GM21367 (cell line): ENCODE data around the gene ETNK2.
"Not testable (repeated sequence)": the region's sequence is repeated elsewhere in the genome, so short reads cannot be mapped to it uniquely, and the experiment has no call there.

Experiments
- ATAC-seq: cut with Tn5 transposase; IDR thresholded peaks from one replicate; pipeline ENCODE4 v1.9.1; 2021; ENCODE audit not compliant: unreplicated experiment

ETNK2 gene

DNA sequence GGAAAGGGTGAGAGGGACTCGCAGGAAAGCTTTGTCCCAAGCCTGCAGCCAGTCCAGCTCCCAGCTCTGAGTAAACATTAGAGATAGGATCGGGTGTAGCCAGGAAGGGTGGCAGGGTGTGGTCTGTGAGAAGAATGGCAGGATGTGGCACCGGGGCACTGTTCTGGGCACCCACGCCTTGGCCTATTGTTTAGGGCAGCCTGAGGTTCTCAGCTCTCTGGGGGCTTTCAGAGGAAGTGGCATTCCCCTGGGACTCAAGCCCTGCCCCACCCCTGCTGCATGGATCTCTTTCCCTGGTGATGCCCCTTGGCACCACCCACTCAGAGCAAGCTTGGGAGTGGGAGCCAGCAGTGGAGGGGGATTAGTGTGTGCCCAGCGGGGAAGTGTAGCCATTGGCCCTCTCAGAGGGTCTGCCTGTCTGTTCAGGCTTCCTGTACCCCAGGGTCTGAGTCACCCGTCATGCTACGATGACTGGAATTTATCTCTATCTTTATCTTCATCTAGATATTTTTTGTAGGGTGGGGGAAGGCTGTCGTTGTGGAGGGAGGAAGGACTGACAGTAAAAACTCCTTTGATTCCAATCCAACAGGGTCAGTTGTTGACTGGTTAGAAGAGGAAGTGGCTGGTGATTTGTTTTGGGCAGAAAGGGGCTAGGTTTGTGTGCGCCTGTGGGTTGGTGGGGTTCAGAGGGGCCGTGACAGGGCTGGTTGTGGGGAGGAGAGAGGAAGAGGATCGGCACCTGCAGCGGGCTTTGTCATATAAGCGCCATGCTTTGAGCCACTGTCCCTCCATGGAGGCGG lies 47.3 kb downstream of the ETNK2 start:
- no peak for ATAC-seq

DNA sequence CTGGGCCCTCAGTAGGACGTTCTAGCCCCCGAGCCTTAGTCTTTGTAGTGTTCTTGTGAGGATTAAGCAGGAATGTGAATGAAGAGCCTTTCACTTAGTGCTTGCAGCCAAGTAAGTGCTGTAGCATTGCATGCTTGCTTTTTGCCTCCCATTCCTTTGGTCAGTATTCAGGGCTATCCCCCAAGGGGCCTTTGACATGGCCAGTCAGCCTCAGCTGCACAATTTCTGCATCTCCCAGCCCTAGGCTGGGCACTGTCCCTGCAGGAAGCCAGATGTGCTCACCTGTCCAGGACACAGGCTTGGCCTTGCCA lies 48.5 kb downstream of the ETNK2 start:
- ATAC-seq = no peak

DNA sequence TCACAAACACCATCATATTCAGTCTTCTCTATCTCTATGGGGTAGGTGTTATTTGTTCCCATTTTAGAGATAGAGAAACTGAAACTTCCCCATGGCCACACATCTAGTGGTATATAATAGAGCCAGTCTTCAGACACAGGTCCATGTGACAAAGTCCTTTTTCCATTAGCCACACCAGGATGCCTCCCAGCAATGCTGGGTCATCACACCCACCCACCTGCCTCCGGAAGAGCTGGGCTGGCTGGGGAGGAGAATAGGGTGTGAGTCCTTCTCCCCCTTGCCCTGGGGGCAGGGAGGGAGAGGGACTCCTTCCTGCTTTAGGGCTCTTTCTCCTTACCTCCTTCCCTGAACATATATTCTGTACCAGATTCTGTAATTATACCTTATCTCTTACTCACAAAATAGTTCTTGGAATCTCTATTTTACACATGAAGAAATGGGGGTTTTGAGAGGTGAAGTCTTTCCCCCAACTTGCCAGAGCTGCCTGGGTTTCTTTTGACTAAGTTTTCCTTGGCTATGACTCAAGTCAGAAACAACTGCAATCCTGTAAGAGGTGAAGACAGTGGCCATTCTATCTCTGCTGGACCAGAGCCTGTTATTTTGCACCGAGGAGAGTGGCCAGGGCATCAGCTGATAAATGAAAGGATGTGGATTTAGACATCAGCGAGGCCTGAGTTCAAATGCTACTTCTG lies 49.0 kb downstream of the ETNK2 start:
- ATAC-seq = no peak

DNA sequence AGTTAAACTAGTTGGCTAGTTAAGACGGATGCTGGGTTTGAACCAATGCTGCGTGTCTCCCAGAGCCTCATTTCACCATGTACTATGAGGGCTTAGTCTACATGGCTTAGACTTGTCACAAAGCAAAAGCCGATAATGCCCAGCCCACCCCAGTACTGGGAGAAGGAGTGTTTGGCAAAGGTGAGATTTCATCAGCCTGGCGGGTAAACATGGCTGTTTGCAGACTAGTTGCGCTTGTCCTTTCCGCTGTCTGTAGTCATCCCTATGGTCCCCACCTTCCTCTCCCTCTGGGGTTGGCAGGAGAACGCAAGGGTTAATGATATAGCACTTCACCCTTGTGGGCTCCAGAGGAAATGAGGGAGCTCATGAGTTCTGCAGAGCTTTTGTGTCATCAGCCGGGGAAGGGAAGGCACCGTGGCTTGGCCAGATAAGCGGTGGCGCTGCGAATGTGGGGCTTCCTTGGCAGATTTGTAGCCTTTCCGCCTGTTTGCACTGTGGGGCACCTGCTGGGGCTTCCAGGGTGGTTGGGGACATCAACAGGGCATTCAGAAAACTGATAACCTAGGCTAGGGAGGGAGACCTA lies 49.7 kb downstream of the ETNK2 start:
- ATAC-seq = no peak

DNA sequence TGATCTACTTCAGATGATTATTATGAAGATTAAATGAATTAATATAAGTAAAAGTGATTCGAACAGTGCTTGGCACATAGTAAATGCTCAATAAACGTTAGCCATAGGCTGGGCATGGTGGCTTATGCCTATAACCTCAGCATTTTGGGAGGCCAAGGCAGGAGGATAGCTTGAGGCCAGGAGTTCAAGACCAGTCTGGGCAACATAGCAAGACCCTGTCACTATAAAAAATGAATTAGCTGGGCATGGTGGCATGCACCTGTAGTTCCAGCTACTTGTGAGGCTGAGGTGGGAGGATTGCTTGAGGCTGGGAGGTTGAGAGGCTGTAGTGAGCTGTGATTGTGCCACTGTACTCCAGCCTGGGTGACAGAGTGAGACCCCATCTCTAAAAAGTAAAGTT lies 52.1 kb downstream of the ETNK2 start:
- ATAC-seq = not testable (repeated sequence)

DNA sequence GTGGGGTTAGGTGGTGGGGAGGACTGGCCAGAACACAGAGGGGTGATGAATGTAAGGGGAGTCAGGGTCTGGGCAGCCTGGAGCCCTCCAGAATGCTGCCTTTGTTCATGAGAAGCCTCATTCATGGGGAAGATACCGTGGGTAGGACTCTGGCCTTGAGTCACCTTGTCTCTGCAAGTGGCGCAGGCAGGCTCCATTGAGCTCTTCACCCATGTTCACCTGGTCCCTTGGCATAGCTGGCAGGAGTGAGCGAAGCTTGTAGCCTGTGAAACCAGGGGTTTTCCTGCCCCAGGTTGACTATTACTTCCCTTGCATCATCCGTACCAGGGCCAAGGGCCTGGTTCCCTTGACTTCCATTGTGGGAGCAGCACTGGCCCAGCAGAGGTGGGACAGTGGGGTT lies 53.2 kb downstream of the ETNK2 start:
- no peak for ATAC-seq

DNA sequence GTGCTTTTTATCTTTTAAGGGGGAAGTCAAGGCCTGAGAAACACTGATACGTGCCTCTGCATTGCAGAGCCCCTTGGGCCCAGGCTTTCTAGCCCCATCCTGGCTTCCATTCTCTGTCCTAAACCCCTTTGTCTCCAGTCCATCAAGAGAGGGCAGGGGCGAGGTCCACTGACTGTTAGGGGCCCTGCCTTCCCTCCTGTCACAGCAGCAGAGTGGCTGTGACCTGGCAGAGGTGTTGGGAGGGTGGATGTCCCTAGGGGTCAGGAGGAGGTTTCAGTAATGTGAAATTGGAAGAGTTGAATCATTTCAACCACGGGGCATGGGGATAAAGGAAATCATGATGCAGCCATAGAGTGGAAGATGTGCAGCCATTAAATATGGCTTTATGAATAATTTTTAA lies 54.9 kb downstream of the ETNK2 start:
- ATAC-seq = no peak

DNA sequence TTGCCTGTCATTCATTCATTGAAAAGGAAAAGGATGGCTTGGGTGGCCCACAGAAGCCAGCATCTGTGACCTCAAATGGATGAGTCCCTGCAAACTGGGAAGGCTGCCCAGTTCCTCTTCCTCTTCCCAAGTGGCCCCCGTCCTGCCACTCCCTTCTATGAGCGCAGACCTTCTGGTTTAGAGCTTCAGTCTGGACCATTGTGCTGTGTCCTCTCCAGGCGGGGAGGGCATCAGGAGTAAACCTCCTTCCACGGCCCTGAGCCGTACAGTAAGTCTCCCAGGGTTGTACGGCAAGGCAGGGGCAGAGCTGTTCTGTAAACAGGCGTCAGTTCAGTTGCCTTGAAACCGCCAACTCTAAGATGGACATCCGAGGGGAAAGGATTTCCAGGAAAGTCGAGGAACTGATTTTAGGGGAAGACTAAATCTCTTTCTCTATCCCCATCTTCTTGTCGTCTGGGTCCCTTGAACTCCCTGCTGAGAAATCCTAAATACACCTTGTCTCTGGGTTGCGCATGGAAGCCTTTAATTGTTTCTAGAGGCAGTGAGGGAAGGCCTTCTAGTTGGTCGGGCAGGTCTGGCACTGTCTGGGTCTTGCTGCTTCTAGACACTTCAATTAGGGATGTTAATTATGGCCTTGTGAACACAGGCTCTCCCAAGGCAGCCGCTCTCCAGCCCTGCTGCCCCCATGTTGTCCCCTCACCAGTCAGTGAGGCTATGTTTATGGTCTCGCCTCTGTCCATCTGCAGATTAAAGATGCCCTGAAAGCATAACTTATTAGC lies 56.8 kb downstream of the ETNK2 start:
- no peak for ATAC-seq

DNA sequence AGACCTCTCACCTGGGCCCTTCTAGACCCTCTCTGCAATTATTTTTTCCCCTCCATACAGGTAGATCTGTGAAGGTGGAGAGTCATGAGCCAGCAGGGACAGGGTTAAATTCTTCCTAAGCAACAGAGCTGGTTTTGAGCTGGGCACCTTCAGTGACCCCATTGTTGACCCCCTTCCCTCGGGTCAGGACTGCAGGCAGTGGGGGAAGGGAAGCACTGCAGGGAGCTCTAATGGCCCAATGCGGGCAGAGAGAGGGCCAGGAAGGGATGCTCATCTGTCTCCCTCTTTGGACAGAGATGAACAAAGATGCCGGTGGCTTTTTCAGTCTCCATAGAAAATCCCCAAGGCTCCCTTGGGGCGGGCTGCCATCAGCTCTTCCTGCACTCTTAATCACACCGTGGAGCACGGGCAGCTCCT lies 57.5 kb downstream of the ETNK2 start:
- ATAC-seq = no peak

DNA sequence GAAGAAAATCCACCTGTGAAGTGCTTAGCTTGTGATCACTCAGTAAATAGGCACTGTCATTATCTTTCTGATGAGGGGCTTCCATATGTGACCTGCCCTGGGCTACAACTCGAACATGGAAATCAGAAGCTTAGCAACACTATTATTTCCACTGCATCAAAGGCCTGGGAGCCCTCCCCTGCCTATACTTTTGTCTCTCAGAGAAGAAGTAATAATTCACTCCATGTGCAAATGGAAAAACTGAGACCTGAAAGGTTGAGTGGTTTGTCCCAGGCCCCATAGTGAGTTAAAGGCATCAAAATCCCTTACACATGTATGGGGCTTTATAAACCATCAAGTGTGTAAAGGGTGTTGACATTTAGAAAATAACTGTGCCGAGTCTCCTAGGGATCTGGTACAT lies 58.1 kb downstream of the ETNK2 start:
- no peak for ATAC-seq

DNA sequence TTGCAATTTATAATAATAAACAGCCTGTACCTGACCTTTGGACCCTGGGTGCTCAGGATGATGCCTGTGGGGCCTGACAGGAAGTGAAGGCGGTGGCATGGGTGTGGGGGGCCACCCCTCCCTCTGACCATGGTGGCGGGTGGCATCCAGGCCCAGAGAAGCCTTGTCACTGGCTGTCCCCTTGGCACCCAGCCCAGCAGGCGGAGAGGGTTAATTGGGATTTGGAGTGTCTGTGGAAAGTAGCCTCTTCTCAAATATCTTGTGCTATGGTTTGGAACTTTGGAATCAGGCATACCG lies 58.5 kb downstream of the ETNK2 start:
- no peak for ATAC-seq

DNA sequence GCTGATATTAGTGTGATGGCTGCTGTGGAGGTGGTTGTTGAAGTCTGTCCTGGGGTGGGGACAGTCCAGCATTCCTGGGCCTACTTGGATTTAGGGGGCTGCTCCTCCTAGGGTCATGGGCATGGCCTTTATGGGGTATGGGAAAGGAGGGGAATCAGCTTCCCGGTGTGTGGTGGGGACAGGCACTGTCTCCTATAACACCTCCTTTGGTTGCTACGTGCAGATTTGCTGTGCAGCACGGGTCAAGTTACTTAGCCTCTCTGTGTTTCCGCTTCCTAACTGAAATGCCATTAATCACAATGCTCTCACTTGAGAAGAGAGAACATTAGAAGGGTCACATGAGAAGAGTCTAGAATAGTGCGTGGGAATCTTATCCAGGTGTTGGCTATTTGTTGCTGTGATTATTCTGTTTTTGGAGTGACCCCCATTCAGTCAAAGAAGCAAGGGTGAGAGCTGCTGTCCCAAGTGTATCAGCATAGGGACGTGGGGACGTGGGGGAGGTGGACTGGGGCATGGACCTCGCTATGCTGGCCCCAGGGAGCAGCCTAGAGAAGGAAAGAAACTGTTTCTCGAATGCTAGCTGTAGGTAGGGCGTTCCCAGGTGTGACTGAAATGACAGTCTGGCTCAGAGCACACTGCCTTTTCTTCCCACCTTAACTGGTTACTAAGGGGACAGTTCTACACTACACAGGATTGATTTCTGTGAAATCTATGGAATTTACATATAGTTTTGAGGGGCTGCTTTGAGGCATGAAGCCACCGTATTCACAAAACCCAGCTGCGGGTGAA lies 59.0 kb downstream of the ETNK2 start:
- no peak for ATAC-seq

DNA sequence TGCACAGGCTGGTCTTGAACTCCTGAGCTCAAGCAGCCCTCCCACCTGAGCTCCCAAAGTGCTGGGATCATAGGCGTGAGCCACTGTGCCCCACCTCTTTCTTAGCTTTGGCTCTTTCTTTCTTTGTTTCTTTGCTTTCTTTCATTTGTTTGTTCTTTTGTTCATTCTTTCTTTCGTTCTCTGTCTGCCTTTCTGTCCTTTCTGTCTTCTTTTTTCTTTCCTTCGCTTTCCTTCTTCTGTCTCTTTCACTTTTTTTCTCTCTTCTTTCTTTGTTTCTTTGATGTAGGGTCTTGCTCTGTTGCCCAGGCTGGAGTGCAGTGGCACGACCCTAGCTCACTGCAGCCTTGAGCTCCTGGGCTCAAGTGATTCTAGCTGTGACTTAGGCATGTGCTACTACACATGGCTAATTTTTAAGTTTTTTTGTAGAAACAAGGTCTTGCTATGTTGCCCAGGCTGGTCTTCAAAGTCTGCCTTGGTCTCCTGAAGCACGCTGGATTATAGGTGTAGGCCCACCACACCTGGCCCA lies 60.0 kb downstream of the ETNK2 start:
- ATAC-seq = no peak

DNA sequence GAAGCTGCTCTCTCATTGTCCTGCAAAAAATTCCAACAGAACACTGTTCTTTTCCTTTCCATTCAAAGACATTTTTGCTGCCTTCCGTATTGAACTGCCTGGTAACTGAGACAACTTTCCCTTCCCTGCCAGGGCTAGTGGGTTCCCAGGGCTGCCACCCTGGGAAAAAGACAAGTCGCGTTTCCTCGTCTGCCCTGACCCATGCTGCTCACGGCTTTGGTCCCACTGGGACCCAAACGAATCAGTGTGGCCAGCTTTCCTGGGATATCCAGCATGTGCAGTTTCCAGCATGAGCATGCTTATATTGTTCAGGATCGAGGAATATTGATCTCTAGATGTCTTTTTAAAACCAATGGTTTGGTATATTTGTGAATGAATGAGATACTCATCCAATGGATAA lies 60.8 kb downstream of the ETNK2 start:
- ATAC-seq = no peak

DNA sequence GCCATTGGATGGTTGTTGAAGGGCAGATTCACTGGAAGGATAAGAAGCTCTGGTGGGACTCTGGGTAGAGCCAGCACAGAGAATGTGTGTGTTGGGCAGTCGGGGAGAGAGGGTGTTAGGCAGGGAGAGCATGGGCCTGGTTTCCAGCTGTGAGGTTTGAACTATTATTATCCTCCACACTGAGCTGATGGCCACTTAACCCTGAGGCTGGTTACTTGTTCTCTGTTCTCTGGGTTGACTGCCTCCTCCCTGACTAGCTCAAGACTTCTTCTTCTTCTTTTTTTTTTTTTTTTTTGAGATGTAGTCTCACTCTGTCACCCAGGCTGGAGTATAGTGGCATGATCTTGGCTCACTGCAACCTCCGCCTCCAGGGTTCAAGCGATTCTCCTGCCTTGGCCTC lies 61.7 kb downstream of the ETNK2 start:
- not testable (repeated sequence) for ATAC-seq

DNA sequence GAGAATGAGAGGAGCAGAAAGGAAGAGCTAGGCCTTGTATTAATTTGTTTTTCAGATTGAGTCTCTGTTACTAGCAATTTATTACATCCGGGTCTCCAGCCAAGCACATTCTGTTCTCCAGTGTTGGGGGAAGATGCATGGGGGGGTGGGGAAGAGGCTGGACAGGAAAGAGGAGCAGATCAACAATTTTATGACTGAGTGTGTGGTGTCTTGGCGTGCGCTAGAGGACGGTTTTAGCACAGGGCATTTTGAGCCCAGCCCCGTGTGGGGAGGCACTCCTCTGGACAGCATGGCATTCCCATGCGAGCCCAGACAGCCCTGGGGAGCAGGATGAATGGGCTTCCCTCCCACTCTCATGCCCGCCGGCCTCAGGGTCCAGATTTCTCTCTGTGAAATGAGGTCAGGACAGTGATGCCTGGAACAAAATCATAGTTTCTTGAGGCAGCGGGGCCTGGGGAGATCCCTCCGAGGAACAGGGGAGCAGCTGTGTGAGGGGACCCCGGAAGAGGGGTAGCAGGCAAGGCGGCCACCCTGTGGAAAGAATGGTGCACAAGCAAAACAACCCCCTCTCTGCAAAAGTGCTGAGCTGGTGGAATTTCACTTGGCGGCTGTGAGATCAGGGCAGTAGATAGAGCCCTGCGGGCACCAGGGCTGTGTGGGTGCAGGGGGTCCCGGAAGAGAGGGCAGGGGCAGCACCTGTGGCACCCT lies 62.6 kb downstream of the ETNK2 start:
- ATAC-seq = no peak

DNA sequence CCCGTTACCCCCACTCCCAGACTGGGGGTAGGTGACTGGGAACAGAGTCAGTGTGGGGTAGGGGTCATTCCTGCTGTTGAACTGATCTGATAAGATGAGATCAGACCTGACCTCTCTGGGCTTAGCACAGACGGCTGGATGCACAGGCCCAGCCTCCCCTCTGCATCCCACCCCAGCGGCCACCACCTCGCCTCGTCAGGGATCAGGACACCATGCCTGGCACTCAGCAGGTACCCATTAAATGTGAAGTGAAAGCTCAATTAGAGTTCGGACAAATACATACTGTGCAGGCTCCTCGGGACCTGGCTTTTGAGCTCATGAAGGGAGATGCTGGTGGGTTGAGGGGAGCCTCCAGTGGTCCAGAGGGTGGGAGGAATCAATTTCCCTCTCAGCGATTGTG lies 63.2 kb downstream of the ETNK2 start:
- no peak for ATAC-seq

DNA sequence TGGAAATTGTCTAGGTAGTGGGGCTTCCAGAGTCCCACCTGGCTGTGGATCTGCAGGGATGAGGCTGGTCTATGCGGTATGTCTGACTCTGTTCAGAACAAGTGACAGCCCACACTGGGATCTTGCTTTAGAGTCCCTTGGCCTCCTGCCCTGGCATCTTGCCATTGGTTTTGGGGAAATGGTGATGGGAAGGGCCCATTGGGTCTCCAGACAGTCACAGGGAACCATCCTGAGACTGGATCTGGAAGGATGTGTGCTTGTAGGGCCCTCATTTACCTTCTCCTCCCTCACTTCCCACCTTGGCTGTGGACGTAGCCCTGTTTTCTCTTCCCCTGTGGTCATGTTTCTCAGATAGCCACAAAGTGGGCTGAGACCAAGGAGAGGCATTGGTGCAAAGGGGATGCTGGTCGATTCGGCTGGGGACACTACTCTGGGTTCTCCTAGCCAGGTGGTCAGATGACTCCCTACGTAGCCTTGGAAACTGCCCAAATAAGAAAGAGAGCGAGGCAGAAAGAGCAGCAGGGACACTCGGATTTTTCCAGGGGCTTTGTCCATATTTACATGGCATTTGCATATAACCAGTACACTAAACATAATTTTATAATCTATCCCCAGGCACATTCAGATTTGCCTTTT lies 63.8 kb downstream of the ETNK2 start:
- no peak for ATAC-seq

DNA sequence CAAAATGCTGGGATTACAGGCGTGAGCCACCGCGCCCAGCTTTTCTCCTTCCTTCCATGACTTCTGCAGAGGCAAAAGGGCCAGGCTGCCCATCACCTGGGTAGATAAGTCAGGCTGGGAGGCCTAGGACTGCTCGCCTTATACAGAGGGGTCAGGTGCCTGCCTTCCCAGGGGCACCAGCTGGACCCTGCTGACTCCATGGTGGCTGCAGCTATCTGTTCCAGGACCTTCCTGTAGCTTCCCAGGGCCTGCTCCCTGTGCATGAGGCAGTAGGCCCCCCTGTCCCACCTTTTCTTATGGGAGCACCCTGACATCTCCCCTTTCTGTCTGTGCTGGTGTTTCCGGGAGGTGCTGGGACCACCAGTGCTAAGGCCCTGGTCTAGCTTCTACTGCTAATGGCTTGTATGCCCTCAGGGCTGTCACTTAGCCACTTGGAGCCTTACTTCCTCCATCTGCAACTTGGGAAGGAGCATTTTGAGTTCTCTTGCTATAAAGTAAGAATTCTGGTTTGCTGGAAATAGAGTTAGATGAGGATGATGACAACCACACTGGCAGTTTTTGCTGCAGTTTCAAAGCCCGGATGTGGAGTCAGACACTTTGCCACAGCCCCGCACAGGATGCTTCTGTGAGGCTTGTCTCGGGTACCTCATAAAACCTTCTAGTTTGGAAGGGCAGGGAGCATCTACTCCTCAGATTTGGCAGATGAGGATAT lies 64.5 kb downstream of the ETNK2 start:
- no peak for ATAC-seq
